Measurements from ENCODE around the gene KCNK7. TPM values are rescaled to one million over a fixed set of nuclear protein-coding genes. Genes with fewer than 3 reads are reported as not detected.

The KCNK7 gene
- total and polyA plus RNA-seq, 7 donors, result 0.54 to 1.4 (median 0.71) TPM; not detected in 4

DNA sequence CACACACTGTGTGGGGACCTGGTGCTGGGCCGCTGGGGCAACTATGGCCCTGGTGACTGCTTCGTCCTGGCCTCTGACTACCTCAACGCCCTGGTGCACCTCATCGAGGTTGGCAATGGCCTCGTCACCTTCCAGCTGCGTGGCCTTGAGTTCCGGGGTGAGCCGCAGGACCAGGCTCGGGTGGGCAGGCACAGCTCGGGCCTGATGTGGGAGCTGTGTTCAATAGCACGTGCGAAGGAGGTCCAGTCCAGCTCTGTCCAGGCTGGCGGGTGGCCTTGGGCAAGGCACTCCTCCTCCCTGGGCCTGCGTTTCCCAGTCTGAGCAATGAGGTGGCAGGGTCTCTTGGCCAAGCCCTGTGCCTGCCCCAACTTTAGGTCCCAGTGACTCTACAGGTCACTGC, 34.0 kb upstream of the KCNK7 start:
- no peaks in the 10 kb centered on the region for H3K27me3 ChIP-seq
- peaks cover 45 to 98% (median 71%) of the 10 kb centered on the region in 4 donors for H3K36me3 ChIP-seq
- 96 to 97% methylated on average over 14 of the region's 14 CpGs for whole genome bisulfite sequencing, 2 donors
- no peak for DNase-seq
- no peaks in the 10 kb centered on the region for H3K9me3 ChIP-seq
- no peak overlapping the region for H3K4me3 ChIP-seq
- intact Hi-C loops (cut with DNase I), result loop anchor here (5.0 to 10.0 kb wide), 2 partner anchors 78 to 185 kb away; no protein-coding TSS in a partner anchor
- H3K4me1 ChIP-seq, result peaks cover 0 to 5% (median 2%) of the 10 kb centered on the region in 4 donors
- H3K27ac ChIP-seq, result no peak overlapping the region
- TF ChIP-seq, protein P1, sequence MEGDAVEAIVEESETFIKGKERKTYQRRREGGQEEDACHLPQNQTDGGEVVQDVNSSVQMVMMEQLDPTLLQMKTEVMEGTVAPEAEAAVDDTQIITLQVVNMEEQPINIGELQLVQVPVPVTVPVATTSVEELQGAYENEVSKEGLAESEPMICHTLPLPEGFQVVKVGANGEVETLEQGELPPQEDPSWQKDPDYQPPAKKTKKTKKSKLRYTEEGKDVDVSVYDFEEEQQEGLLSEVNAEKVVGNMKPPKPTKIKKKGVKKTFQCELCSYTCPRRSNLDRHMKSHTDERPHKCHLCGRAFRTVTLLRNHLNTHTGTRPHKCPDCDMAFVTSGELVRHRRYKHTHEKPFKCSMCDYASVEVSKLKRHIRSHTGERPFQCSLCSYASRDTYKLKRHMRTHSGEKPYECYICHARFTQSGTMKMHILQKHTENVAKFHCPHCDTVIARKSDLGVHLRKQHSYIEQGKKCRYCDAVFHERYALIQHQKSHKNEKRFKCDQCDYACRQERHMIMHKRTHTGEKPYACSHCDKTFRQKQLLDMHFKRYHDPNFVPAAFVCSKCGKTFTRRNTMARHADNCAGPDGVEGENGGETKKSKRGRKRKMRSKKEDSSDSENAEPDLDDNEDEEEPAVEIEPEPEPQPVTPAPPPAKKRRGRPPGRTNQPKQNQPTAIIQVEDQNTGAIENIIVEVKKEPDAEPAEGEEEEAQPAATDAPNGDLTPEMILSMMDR (IDR thresholded peaks at IDR 0.05), result no peak

DNA sequence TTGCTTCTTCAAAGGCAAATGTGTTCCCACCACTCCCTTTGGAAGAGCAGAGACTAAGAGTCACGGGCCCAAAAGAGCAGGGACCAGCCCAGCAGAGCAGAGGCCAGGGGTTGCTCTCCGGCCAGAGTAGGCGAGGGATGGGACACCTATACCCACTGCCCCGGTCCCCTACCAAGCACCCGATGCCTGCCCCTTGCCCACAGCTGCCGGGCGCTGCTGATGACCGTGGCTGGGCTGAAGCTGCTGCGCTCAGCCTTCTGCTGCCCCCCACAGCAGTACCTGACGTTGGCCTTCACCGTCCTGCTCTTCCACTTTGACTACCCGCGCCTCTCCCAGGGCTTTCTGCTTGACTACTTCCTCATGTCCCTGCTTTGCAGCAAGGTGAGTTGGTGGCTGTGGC, 31.6 kb upstream of the KCNK7 start:
- Histone ChIP-seq H3K4me1 (peaks cover 0 to 5% (median 2%) of the 10 kb centered on the region in 4 donors), H3K27ac (no peak overlapping the region), H3K4me3 (no peak overlapping the region), H3K27me3 (no peaks in the 10 kb centered on the region), H3K36me3 (peaks cover 38 to 98% (median 76%) of the 10 kb centered on the region in 4 donors), H3K9me3 (no peaks in the 10 kb centered on the region)
- intact Hi-C loops (cut with DNase I), result loop anchor here (5.0 to 10.0 kb wide), 2 partner anchors 80 to 188 kb away; no protein-coding TSS in a partner anchor
- DNase-seq, result no peak
- WGBS, 2 donors, result 95% methylated on average over 13 of the region's 13 CpGs
- TF ChIP-seq, protein P1 (IDR thresholded peaks at IDR 0.05), result no peak
- no peak for TF ChIP-seq POLR2AphosphoS5 (IDR thresholded peaks at IDR 0.05)

DNA sequence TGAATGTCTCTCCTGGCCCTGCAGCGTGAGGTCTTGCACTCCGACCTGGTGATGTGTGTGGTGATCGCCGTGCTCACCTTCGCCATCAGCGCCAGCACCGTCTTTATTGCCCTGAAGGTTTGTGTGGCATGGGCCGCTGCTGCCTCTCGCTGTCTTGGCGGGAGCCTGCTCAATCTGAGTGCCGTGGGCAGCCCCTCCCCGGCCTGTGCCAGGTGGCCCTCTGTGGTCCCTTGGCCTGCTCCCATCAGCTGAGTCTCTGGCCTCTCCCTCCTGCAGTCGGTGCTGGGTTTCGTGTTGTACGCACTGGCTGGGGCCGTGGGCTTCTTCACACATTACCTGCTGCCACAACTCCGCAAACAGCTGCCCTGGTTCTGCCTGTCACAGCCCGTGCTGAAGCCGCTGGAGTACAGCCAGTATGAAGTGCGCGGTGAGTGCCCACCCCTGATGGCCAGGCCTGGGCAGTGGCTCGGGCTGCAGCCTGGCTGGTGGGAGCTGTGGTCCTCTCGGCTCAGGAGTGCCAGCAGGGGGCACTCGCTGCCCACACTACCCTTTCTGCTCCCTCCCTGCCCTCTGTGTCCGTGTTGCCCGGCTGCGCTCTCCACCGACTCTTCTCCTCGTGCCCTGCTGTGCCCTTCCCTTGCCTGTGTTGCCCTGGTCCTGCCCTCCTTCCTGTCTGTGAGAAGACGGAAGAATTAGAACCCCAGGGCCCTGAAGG, 30.2 kb upstream of the KCNK7 start:
- WGBS, 2 donors, result 58 to 73% methylated on average over 30 of the region's 30 CpGs
- Histone ChIP-seq H3K4me1 (peaks cover 0 to 5% (median 2%) of the 10 kb centered on the region in 4 donors), H3K9me3 (no peaks in the 10 kb centered on the region), H3K27me3 (no peaks in the 10 kb centered on the region), H3K27ac (no peak overlapping the region), H3K36me3 (peaks cover 43 to 99% (median 73%) of the 10 kb centered on the region in 4 donors), H3K4me3 (no peak overlapping the region)
- no peak for DNase-seq
- intact Hi-C loops (cut with DNase I), result loop anchor here (5.0 to 10.0 kb wide), 2 partner anchors 82 to 189 kb away; no protein-coding TSS in a partner anchor
- no peak for TF ChIP-seq POLR2AphosphoS5 (IDR thresholded peaks at IDR 0.05)
- TF ChIP-seq, protein P1 (IDR thresholded peaks at IDR 0.05), result peak; percentile 25 to 58 (median 56)

DNA sequence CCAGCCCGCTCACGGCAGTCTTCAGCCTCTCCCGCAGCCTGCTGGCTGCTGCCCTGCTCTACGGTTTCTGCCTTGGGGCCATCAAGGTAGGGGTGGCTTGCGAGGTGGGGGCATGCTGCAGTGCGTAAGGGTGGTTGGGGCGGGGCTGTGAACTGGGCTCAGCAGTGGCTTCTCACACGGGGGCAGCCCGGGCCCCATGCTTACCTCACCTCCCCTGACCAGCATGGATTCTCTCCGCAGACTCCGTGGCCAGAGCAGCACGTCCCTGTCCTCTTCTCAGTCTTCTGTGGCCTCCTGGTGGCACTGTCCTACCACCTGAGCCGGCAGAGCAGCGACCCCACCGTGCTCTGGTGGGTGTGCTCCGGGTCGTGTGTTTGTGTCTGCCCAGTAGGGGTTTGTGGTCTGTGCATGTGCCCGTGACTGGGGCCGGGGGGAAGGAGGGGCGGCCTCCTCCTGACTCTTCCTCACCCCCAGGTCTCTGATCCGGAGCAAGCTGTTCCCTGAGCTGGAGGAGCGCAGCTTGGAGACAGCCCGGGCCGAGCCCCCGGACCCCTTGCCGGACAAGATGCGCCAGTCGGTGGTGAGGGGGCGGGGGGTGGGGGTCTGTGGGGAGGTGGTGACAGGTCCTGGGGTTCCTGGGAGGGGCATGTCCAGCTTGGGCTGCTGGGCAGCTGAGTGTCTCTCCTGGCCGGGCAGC, 29.5 kb upstream of the KCNK7 start:
- TF ChIP-seq POLR2A (IDR thresholded peaks at IDR 0.05) (no peak), EP300 (IDR thresholded peaks at IDR 0.05) (no peak), POLR2AphosphoS5 (IDR thresholded peaks at IDR 0.05) (no peak)
- TF ChIP-seq, protein P1 (IDR thresholded peaks at IDR 0.05), result no peak
- no peak for DNase-seq
- Histone ChIP-seq H3K36me3 (peaks cover 39 to 99% (median 72%) of the 10 kb centered on the region in 4 donors), H3K27ac (no peak overlapping the region), H3K4me1 (peaks cover 0 to 5% (median 2%) of the 10 kb centered on the region in 4 donors), H3K27me3 (no peaks in the 10 kb centered on the region), H3K4me3 (no peak overlapping the region), H3K9me3 (no peaks in the 10 kb centered on the region)
- intact Hi-C loops (cut with DNase I), result loop anchor here (5.0 to 10.0 kb wide), 2 partner anchors 82 to 190 kb away; no protein-coding TSS in a partner anchor
- WGBS, 2 donors, result 86 to 87% methylated on average over 30 of the region's 30 CpGs
